Testis (tissue), 3 donors: ENCODE results near the gene ACSBG1. TPM values are rescaled to one million over a fixed set of nuclear protein-coding genes. Genes with fewer than 3 reads are reported as not detected.

ENCODE experiments used
- DNase-seq: peaks from one replicate; pipeline ENCODE4 v3.0.0-alpha.2; 2019
- H3K27ac ChIP-seq, 2 donors: fragments of 200-600 bp; sonication (generic); one replicate each; pipeline ENCODE4 v1.5.1; 2019
- H3K27me3 ChIP-seq: fragments of 200-600 bp; sonication (generic); one replicate; pipeline ENCODE4 v1.5.1; 2019
- H3K36me3 ChIP-seq: fragments of 200-600 bp; sonication (generic); one replicate; pipeline ENCODE4 v1.5.1; 2017; ENCODE audit warnings: low read depth; ENCODE audit errors: missing control alignments
- H3K4me1 ChIP-seq: fragments of 200-600 bp; sonication (generic); one replicate; pipeline ENCODE4 v1.5.1; 2019
- H3K4me3 ChIP-seq, 2 donors: fragments of 200-600 bp; sonication (generic); one replicate each; pipeline ENCODE4 v1.5.1; 2017 to 2019
- H3K9me3 ChIP-seq: fragments of 200-600 bp; sonication (generic); one replicate; pipeline ENCODE4 v1.5.1; 2017
- CTCF ChIP-seq, 3 experiments: fragments of 450-650 bp in 2 of 3; fragments of 200-600 bp in 1 of 3; sonication (generic) in 1 of 3; IDR thresholded peaks; one replicate each; pipeline ENCODE4 v1.5.1; 2016 to 2019; ENCODE audit warnings: antibody characterized with exemption in 3 of 3, mild to moderate bottlenecking in 2 of 3, moderate library complexity in 1 of 3
- POLR2A ChIP-seq: fragments of 450-650 bp; IDR thresholded peaks from one replicate; pipeline ENCODE4 v1.6.1; 2017; ENCODE audit warnings: antibody characterized with exemption, mild to moderate bottlenecking, moderate library complexity
- WGBS, 2 donors: methylation state at CpG; one replicate each; pipeline ENCODE4 v1.1.5; 2018; 5-methylcytosine and 5-hydroxymethylcytosine counted together
- intact Hi-C: fragments of 100-400 bp; cut with DNase I; formaldehyde crosslinking; loops from one replicate; pipeline ENCODE4 v1.15.1; 2023; ENCODE audit warnings: low total_unique reads
- polyA plus RNA-seq: library from polyadenylated mRNA; stranded (reverse); fragments of 350-450 nt; fragmentation: Illumina TruSeq; extraction: RNeasy Lipid Tissue Mini Kit (QIAGEN cat#74804); gene quantifications from one replicate; pipeline ENCODE4 v1.2.3, GENCODE V29; 2014; ENCODE audit warnings: low read depth, low replicate concordance; ENCODE audit not compliant: insufficient read depth
- total RNA-seq, 2 donors: library from RNA; depleted of rRNA; stranded (reverse); fragments of >200 nt; gene quantifications; one replicate each; pipeline ENCODE4 v1.2.3, GENCODE V29; 2016

The ACSBG1 gene
- total and polyA plus RNA-seq, 3 donors from 2014 or later = 12.2 to 25.2 (median 14.8) TPM

GRCh38 chr15:78127882-78128281 is 106.5 kb downstream of the ACSBG1 start:
- 93 to 97% methylated on average over 2 of the region's 2 CpGs for WGBS, 2 donors
- no peaks in the 10 kb centered on the region for H3K9me3 ChIP-seq
- intact Hi-C loops = no loop called here

GRCh38 chr15:78125267-78125666 is 109.1 kb downstream of the ACSBG1 start:
- H3K9me3 ChIP-seq = no peaks in the 10 kb centered on the region
- TF ChIP-seq POLR2A (no peak), CTCF (IDR thresholded peaks at IDR 0.05) (no peak)
- 87 to 88% methylated on average over 3 of the region's 3 CpGs for WGBS, 2 donors
- DNase-seq = no peak
- no peaks in the 10 kb centered on the region for H3K36me3 ChIP-seq
- no peaks in the 10 kb centered on the region for H3K4me1 ChIP-seq
- H3K27me3 ChIP-seq = no peaks in the 10 kb centered on the region
- H3K4me3 ChIP-seq = no peak overlapping the region
- no peak overlapping the region for H3K27ac ChIP-seq
- intact Hi-C loops = no loop called here

More at GRCh38 chr15:78127882-78128281, 106.5 kb downstream of the ACSBG1 start:
- TF ChIP-seq POLR2A = no peak
- TF ChIP-seq CTCF (IDR thresholded peaks at IDR 0.05) = no peak
- DNase-seq = no peak
- no peak overlapping the region for H3K27ac ChIP-seq
- peaks cover 10% of the 10 kb centered on the region for H3K4me1 ChIP-seq
- H3K36me3 ChIP-seq = no peaks in the 10 kb centered on the region
- H3K27me3 ChIP-seq = no peaks in the 10 kb centered on the region
- no peak overlapping the region for H3K4me3 ChIP-seq

GRCh38 chr15:78120523-78120922 is 113.8 kb downstream of the ACSBG1 start:
- H3K27ac ChIP-seq = no peak overlapping the region
- H3K27me3 ChIP-seq = no peaks in the 10 kb centered on the region
- intact Hi-C loops = no loop called here
- 79 to 85% methylated on average over 4 to 5 of the region's 5 CpGs for WGBS, 2 donors
- no peaks in the 10 kb centered on the region for H3K36me3 ChIP-seq
- no peaks in the 10 kb centered on the region for H3K4me1 ChIP-seq
- TF ChIP-seq CTCF (IDR thresholded peaks at IDR 0.05) (no peak), POLR2A (no peak)
- H3K4me3 ChIP-seq = no peak overlapping the region
- DNase-seq = no peak
- H3K9me3 ChIP-seq = no peaks in the 10 kb centered on the region

Other genes with a start within 250 kb of the ACSBG1 start
- 10 to 100 TPM; 40.6 to 41.5 TPM for gene TBC1D2B, start 156.9 kb downstream of the ACSBG1 start, total RNA-seq
- gene TBC1D2B, start 156.9 kb downstream of the ACSBG1 start, polyA plus RNA-seq = 28.9 TPM
- 1 to 10 TPM; 1.5 to 2.2 TPM for gene SH2D7, start 142.0 kb downstream of the ACSBG1 start, total RNA-seq
- gene SH2D7, start 142.0 kb downstream of the ACSBG1 start, polyA plus RNA-seq = 5.0 TPM
- 10 to 100 TPM; 24.9 to 34.3 TPM for gene CIB2, start 103.1 kb downstream of the ACSBG1 start, total RNA-seq
- 43.6 TPM for gene CIB2, start 103.1 kb downstream of the ACSBG1 start, polyA plus RNA-seq
- 100 to 1,000 TPM; 119 to 120 TPM for gene IDH3A, start 85.2 kb downstream of the ACSBG1 start, total RNA-seq
- 88.9 TPM for gene IDH3A, start 85.2 kb downstream of the ACSBG1 start, polyA plus RNA-seq
- 100 to 1,000 TPM in 1 of 2 donors, 10 to 100 TPM in 1; 88.4 to 145 TPM for gene DNAJA4, start 30.0 kb upstream of the ACSBG1 start, total RNA-seq
- 183 TPM for gene DNAJA4, start 30.0 kb upstream of the ACSBG1 start, polyA plus RNA-seq
- 10 to 100 TPM; 82.3 to 93.1 TPM for gene SKIC8, start 65.0 kb upstream of the ACSBG1 start, total RNA-seq
- gene SKIC8, start 65.0 kb upstream of the ACSBG1 start, polyA plus RNA-seq = 135 TPM
- 1 to 10 TPM in 1 of 2 donors, under 1 TPM in 1; 0.74 to 2.4 TPM for gene CRABP1, start 105.8 kb upstream of the ACSBG1 start, total RNA-seq
- 1.1 TPM for gene CRABP1, start 105.8 kb upstream of the ACSBG1 start, polyA plus RNA-seq
- gene IREB2, start 203.7 kb upstream of the ACSBG1 start, total RNA-seq = 10 to 100 TPM; 52.3 to 69.0 TPM
- gene IREB2, start 203.7 kb upstream of the ACSBG1 start, polyA plus RNA-seq = 43.1 TPM